ENCODE measurements around the gene TARM1.
A peak's percentile ranks its signal among the peaks of the same experiment; 100 is the strongest.

Gene TARM1

DNA sequence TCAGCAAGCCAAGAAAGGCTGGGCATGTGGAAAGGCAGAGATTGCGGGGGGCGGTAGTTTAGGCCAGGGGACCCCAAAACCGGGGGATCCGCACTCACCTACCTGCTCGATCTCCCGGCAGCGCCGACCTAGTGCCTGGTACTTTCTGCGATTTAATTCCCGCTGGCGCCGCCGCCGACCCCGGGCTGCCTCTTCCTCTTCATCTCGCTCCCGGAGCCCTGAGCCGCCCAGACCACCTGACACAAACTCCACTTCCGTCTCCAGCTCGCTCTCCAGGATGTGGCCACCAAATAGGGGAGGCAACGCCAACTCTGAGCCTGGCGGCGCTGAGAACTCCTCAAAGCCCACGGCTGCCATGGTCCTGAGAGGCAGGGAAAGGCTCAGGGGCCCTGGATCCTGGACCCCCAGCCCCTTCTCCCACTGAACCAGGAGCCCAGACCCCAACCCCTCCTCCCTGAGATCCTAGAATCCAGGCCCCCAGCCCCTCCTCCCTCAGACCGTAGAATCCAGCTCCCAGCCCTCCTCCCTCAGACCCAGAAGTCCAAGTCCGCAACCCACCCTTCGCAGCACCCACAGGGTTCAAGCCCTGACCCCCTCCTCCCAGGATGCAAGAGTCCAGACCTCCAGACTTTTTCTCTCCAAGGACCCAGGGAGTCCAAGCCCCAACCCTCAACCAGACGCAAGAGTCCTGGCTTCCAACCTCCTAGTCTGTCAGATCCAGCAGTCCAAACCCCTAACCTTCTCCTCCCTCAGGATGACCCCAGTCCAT is 33.4 kb upstream of the TARM1 start:
- Histone ChIP-seq H3K27ac (peak overlapping the region; percentile 98), H3K4me3 (ENCODE audit: low read depth in 1 of 2, low read length in 1 of 2) (peak overlapping the region; percentile 97 to 99), H3K36me3 (peaks cover 31% of the 10 kb centered on the region), H3K4me1 (ENCODE audit: control insufficient read depth in 1 of 2, insufficient read depth in 1 of 2, low read depth in 1 of 2, low read length in 1 of 2) (peaks cover 23 to 24% of the 10 kb centered on the region in 2 experiments), H3K27me3 (no peaks in the 10 kb centered on the region), H3K9me3 (no peaks in the 10 kb centered on the region)
- TF ChIP-seq, protein P1, sequence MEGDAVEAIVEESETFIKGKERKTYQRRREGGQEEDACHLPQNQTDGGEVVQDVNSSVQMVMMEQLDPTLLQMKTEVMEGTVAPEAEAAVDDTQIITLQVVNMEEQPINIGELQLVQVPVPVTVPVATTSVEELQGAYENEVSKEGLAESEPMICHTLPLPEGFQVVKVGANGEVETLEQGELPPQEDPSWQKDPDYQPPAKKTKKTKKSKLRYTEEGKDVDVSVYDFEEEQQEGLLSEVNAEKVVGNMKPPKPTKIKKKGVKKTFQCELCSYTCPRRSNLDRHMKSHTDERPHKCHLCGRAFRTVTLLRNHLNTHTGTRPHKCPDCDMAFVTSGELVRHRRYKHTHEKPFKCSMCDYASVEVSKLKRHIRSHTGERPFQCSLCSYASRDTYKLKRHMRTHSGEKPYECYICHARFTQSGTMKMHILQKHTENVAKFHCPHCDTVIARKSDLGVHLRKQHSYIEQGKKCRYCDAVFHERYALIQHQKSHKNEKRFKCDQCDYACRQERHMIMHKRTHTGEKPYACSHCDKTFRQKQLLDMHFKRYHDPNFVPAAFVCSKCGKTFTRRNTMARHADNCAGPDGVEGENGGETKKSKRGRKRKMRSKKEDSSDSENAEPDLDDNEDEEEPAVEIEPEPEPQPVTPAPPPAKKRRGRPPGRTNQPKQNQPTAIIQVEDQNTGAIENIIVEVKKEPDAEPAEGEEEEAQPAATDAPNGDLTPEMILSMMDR (IDR thresholded peaks at IDR 0.05) = no peak

- Histone ChIP-seq H3K4me1 (ENCODE audit: control insufficient read depth in 1 of 2, insufficient read depth in 1 of 2, low read depth in 1 of 2, low read length in 1 of 2) (peaks cover 9 to 10% of the 10 kb centered on the region in 2 experiments), H3K9me3 (no peaks in the 10 kb centered on the region), H3K36me3 (peaks cover 69% of the 10 kb centered on the region), H3K27me3 (no peaks in the 10 kb centered on the region), H3K4me3 (ENCODE audit: low read depth in 1 of 2, low read length in 1 of 2) (no peak overlapping the region), H3K27ac (no peak overlapping the region)
- TF ChIP-seq, protein P1 (IDR thresholded peaks at IDR 0.05) = no peak
These were observed 28.5 kb upstream of the TARM1 start for GRCh38 chr19:54109651-54110050.

GRCh38 chr19:54108496-54108895 is 27.3 kb upstream of the TARM1 start:
- peaks cover 65% of the 10 kb centered on the region for H3K36me3 ChIP-seq
- H3K4me3 ChIP-seq (ENCODE audit: low read depth in 1 of 2, low read length in 1 of 2) = no peak overlapping the region
- peaks cover under 1% of the 10 kb centered on the region in 2 experiments for H3K4me1 ChIP-seq (ENCODE audit: control insufficient read depth in 1 of 2, insufficient read depth in 1 of 2, low read depth in 1 of 2, low read length in 1 of 2)
- TF ChIP-seq, protein P1 (IDR thresholded peaks at IDR 0.05) = no peak
- no peaks in the 10 kb centered on the region for H3K27me3 ChIP-seq
- H3K9me3 ChIP-seq = no peaks in the 10 kb centered on the region
- H3K27ac ChIP-seq = no peak overlapping the region

- Histone ChIP-seq H3K27ac (no peak overlapping the region), H3K4me3 (ENCODE audit: low read depth in 1 of 2, low read length in 1 of 2) (no peak overlapping the region), H3K27me3 (no peaks in the 10 kb centered on the region), H3K36me3 (peaks cover 60% of the 10 kb centered on the region), H3K4me1 (ENCODE audit: control insufficient read depth in 1 of 2, insufficient read depth in 1 of 2, low read depth in 1 of 2, low read length in 1 of 2) (peaks cover 6% of the 10 kb centered on the region in 2 experiments), H3K9me3 (no peaks in the 10 kb centered on the region)
- TF ChIP-seq, protein P1 (IDR thresholded peaks at IDR 0.05) = no peak
These were observed 26.8 kb upstream of the TARM1 start for GRCh38 chr19:54107876-54108490.

DNA sequence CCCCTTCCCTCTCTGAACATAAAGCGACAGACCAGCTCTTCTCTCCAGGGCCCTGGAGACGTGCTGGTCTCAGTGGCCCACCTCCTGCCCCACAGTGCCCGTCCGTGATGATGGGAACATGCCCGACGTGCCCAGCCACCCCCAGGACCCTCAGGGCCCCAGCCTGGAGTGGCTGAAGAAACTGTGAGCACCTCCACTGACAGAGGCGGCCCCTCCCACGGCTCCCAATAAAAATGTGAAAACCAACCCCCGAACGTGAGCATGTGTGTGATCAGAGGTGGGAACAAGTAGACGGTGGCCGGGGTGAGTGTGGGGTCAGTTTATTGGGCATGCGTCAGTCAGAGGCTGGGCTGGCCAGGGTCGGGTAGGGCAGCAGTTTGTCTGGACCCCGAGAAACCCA is 25.6 kb upstream of the TARM1 start:
- H3K4me3 ChIP-seq (ENCODE audit: low read depth in 1 of 2, low read length in 1 of 2) = no peak overlapping the region
- no peaks in the 10 kb centered on the region for H3K27me3 ChIP-seq
- H3K9me3 ChIP-seq = no peaks in the 10 kb centered on the region
- peaks cover 57% of the 10 kb centered on the region for H3K36me3 ChIP-seq
- TF ChIP-seq, protein P1 (IDR thresholded peaks at IDR 0.05) = no peak
- no peak overlapping the region for H3K27ac ChIP-seq
- H3K4me1 ChIP-seq (ENCODE audit: control insufficient read depth in 1 of 2, insufficient read depth in 1 of 2, low read depth in 1 of 2, low read length in 1 of 2) = peaks cover 15 to 16% of the 10 kb centered on the region in 2 experiments

All from neutrophil (primary cell).